Fibroblast of pulmonary artery (primary cell): ENCODE data around the gene ARHGEF28.

Experiments
- DNase-seq: peaks from one replicate; pipeline ENCODE4 v3.0.0-alpha.2; 2010; ENCODE audit warnings: low read depth
- H3K4me3 ChIP-seq: replicated peaks from 2 replicates; pipeline ENCODE4 v1.5.1; 2011; ENCODE audit warnings: low read depth, mild to moderate bottlenecking, control low read depth, low read length, moderate library complexity
- CTCF ChIP-seq: IDR thresholded peaks from 2 replicates; pipeline ENCODE4 v1.5.1; 2011; ENCODE audit warnings: mild to moderate bottlenecking, control low read depth, low read length, inconsistent platforms; ENCODE audit errors: missing control alignments

Gene ARHGEF28

DNA sequence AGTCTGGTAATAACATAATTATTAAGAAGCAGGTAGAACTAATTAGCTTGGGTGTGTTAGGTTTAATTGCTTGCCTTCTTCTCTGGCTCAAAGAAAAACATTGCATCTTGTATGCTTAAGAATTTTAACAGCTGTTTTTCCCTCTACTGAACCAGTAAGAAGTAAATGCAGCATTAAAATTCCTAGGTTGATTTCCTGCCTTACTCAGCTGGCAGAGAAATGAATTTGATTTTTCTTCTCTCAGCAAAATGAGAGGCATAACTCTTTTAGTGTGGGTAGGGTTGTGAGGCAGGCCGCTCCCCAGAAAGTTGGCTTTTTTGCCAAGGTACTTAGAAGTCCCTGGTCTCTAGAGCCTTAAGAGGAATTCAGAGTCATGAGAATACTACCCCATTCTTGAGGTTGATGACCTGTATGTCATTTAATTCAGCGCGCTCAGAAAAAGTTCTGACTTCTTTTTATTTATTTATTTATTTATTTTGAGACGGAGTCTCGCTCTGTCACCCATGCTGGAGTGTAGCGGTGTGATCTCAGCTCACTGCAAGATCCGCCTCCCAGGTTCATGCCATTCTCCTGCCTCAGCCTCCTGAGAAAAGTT is 302.6 kb downstream of the ARHGEF28 start:
- H3K4me3 ChIP-seq, result no peak overlapping the region
- TF ChIP-seq CTCF, result no peak
- DNase-seq, result no peak

DNA sequence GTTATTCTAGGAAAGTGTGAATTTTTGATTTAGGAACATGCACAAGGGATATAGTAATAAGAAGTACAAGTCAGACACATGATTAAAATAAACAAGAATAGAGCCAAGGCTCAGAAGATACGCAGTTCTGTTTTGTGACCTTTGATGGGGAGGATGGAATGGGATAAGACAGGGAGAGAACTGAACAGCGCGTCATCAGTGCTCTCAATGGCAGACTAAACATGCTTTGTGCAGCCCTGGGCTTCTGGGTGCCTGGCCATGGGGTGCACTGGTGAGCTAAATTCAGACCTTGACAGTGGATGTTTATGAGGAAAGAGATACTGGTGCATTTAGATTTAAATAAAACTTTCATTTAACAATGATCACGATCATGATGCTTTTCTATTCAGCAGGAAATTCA is 309.7 kb downstream of the ARHGEF28 start:
- no peak for DNase-seq
- TF ChIP-seq CTCF, result no peak

DNA sequence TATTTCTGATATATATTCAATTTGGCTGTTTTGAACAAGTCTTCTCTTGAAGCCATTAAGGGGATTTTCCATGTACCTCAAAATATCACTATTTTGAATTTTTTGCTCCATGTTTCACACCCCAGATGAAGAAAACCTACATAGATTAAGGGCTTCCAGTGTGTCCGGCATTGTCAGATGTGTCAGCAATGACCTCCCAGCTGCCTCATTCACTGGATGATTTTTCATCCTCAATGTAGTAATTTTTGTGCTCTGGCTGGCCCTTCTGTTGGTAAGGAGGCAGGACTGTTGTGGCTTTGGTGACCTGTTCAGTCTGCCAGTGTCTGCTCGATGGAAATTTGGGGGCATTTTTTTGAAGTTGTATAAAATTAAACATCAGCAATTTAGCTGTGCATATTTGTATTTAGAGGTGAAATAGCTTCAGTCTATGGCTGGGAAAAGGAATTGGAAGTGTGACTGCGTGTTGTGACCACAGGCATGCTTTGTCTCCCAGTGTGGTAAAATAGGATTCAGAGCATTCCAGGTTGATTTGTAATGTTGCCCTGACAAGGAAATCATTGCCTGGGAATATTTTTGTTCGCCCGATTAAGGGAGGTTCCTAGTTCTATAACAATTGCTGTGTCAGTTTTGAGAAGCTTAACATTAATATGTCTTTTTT is 312.4 kb downstream of the ARHGEF28 start:
- no peak overlapping the region for H3K4me3 ChIP-seq
- DNase-seq, result peak; percentile 94
- no peak for TF ChIP-seq CTCF

More for the DNA sequence above, 309.7 kb downstream of the ARHGEF28 start:
- no peak overlapping the region for H3K4me3 ChIP-seq

GRCh38 chr5:73938938-73939320 is 312.9 kb downstream of the ARHGEF28 start:
- TF ChIP-seq CTCF, result no peak
- H3K4me3 ChIP-seq, result no peak overlapping the region
- DNase-seq, result no peak

GRCh38 chr5:73939557-73939956 is 313.6 kb downstream of the ARHGEF28 start:
- DNase-seq, result no peak
- no peak for TF ChIP-seq CTCF
- H3K4me3 ChIP-seq, result no peak overlapping the region

GRCh38 chr5:73940026-73940425 is 314.0 kb downstream of the ARHGEF28 start:
- DNase-seq, result peak; percentile 49
- no peak for TF ChIP-seq CTCF
- H3K4me3 ChIP-seq, result no peak overlapping the region

- TF ChIP-seq CTCF, result no peak
- H3K4me3 ChIP-seq, result no peak overlapping the region
- no peak for DNase-seq
Observed at GRCh38 chr5:73940801-73941200, 314.8 kb downstream of the ARHGEF28 start.
